ENCODE results near the gene TSPAN33.

DNA sequence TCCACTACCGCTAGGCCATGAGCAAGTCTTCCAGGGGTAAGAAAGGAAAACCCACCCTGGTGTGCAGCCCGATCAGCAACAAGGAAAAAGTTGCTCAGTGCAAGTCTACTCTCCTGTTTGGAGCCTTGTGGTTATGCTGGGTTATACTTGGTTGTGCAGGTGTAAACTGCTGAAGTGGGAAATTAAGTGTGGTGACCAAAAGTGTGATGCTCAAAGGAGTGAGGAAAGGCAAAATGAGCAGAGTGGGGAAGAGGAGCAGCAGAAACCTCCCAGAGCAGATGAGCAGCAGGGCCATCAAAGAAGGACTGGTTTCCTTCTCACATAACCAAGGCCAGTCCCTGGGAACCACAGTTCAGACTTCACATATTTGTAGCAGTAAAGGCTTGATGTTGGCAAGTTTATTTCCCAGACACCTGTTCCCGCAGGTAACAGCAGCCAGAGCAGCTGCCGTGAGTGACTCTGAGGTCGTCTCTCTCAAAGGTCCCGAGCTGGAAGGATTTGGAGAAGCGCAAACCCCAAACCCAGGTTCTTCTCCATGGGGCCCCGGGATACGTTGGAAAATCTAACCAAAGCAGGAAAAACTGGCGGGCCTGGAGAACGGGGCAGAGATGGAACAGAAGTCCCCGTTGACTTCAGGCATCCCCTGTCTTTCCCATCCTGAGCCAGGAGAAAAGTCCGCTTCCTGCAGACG lies 43.3 kb downstream of the TSPAN33 start:
- TF ChIP-seq EZH2 (IDR thresholded peaks at IDR 0.05; ENCODE audit: borderline replicate concordance, low read length) (no peak), CTCF (IDR thresholded peaks at IDR 0.05; ENCODE audit: low read length) (no peak)
